ENCODE data around the gene NME7. TPM values are rescaled to one million over a fixed set of nuclear protein-coding genes. Genes with fewer than 3 reads are reported as not detected.
A peak's percentile ranks its signal among the peaks of the same experiment; 100 is the strongest.

Gene NME7
- polyA plus RNA-seq, 1 of the 3 experiments (the other 2 are of a cell fraction): 13.7 TPM

DNA sequence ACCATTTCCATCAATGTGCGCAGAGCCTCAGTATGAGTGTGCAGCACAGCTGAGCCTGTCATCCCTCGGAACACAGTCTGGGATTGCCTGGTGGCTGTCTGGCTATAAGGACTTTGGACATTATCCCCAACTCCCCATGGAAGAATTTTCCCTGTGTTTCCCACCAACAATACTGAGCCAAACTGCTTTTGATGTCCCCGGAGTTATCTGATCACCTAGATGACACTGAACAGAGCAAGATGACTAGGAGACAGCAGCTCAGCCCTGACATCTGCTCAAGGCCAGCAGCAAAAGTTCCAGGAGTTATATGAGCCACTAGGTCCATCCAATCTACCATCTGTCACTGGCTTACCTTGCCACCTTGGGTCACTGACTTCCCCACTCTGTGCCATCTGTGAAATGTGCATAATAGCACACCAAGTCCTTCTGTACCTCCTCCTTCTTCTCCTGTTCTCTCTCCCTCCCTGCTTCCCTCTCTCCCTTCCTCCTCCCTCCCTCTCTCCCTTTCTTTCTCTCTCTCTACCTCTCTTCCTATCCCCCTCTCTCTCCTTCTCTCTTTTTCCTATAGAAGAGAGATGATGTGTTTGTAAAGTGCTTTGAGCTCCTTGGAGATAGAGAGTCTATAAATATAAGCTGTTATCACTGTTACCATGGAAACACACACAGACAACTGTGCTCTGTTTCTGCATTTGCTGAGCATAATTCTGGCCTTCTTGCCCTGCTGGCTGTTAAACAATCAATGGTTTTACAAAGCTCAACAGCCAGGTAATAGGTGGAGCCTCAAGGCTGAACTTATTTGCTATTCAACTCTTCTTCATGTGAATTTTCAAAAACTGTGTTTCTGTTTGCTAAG is 280.8 kb downstream of the NME7 start:
- no peak overlapping the region for H3K4me3 ChIP-seq (ENCODE audit: low read depth in 2 of 2, low read length in 1 of 2)
- no peaks in the 10 kb centered on the region for H3K27me3 ChIP-seq (ENCODE audit: insufficient read depth)
- no peaks in the 10 kb centered on the region for H3K9me2 ChIP-seq
- H2AFZ ChIP-seq (ENCODE audit: low read depth): no peak overlapping the region
- WGBS (ENCODE audit: low lambda C conversion rate): 67% methylated on average over 3 of the region's 3 CpGs
- peak overlapping the region in 1 of 2 experiments; percentile 77; a peak in 3 of 4 replicates for H3K27ac ChIP-seq (ENCODE audit: low read depth in 2 of 2, low read length in 1 of 2)
- CTCF ChIA-PET: interaction anchor here (1.1 to 1.5 kb wide), 2 partner anchors 18 to 484 kb away, joined by 3 read pairs; no protein-coding TSS in a partner anchor
- POLR2A ChIA-PET: interaction anchor here (1.1 kb wide), 1 partner anchor 21 kb away, joined by 4 read pairs; no protein-coding TSS in a partner anchor
- H3F3A ChIP-seq (replicated peaks; ENCODE audit: insufficient read depth): no peaks in the 10 kb centered on the region
- no peak for TF ChIP-seq EP300 (IDR thresholded peaks at IDR 0.05; ENCODE audit: borderline replicate concordance in 1 of 2, low read depth in 1 of 2, low read length in 1 of 2)
- no peak for TF ChIP-seq YY1 (IDR thresholded peaks at IDR 0.05; ENCODE audit: low read depth)
- TF ChIP-seq MXI1 (IDR thresholded peaks at IDR 0.05; ENCODE audit: low read depth, low read length): no peak; the same call in 1 of the 2 replicates
- TF ChIP-seq GATA2 (CRISPR knock-in tag; IDR thresholded peaks at IDR 0.05): peak; percentile 62
- TF ChIP-seq TEAD4 (IDR thresholded peaks at IDR 0.05; ENCODE audit: borderline replicate concordance, insufficient read depth): no peak
- TF ChIP-seq NRF1 (IDR thresholded peaks at IDR 0.05; ENCODE audit: low read depth, low read length): no peak
- TF ChIP-seq RFX5 (IDR thresholded peaks at IDR 0.05; ENCODE audit: low read length): peak; percentile 65; the same call in 1 of the 2 replicates
- TF ChIP-seq, protein P1, sequence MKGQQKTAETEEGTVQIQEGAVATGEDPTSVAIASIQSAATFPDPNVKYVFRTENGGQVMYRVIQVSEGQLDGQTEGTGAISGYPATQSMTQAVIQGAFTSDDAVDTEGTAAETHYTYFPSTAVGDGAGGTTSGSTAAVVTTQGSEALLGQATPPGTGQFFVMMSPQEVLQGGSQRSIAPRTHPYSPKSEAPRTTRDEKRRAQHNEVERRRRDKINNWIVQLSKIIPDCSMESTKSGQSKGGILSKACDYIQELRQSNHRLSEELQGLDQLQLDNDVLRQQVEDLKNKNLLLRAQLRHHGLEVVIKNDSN (IDR thresholded peaks at IDR 0.05; ENCODE audit: borderline replicate concordance, low read depth): no peak
- TF ChIP-seq, protein P2, sequence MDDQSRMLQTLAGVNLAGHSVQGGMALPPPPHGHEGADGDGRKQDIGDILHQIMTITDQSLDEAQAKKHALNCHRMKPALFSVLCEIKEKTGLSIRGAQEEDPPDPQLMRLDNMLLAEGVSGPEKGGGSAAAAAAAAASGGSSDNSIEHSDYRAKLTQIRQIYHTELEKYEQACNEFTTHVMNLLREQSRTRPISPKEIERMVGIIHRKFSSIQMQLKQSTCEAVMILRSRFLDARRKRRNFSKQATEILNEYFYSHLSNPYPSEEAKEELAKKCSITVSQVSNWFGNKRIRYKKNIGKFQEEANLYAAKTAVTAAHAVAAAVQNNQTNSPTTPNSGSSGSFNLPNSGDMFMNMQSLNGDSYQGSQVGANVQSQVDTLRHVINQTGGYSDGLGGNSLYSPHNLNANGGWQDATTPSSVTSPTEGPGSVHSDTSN (IDR thresholded peaks at IDR 0.05): no peak
- no peak for TF ChIP-seq CHD2 (IDR thresholded peaks at IDR 0.05; ENCODE audit: low read length, partially characterized antibody)
- no peak for TF ChIP-seq ELF1 (IDR thresholded peaks at IDR 0.05)
- H3K9ac ChIP-seq: no peak overlapping the region
- H4K20me1 ChIP-seq (ENCODE audit: insufficient read depth): no peaks in the 10 kb centered on the region
- DNase-seq: no peak
- H3K9me3 ChIP-seq: no peaks in the 10 kb centered on the region
- H3K79me2 ChIP-seq (ENCODE audit: insufficient read depth): no peaks in the 10 kb centered on the region
- no peak overlapping the region for H3K4me2 ChIP-seq
- H3K36me3 ChIP-seq (replicated peaks in 1 of 2; ENCODE audit: control insufficient read depth in 1 of 2, insufficient read depth in 2 of 2, low read length in 1 of 2): no peaks in the 10 kb centered on the region
- H3K4me1 ChIP-seq (ENCODE audit: control insufficient read depth in 1 of 2, insufficient read depth in 2 of 2, low read depth in 1 of 2, low read length in 1 of 2): peaks cover 0 to 29% of the 10 kb centered on the region in 2 experiments; a peak in 2 of 4 replicates

DNA sequence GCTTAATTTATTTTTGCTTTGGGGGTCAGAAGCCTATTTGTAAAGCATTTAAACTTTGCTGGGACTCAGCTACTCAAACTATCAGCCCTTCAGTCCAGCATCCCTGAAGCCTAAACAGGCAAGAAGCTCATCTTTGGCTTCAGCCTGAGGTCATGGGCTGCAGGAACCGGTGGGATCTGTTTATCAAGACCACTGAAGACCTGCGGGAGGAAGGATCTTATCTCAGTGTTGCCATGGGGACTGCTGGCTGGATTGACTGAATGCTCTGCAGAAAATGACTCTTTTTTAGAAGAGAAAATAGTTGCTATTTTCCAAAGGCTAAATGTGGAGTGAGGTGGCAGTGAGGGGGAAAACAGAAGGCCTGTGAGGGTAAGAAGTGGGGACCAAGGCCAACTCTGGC is 281.7 kb downstream of the NME7 start:
- Histone ChIP-seq H3K4me2 (no peak overlapping the region), H3K9me3 (no peaks in the 10 kb centered on the region), H3K79me2 (ENCODE audit: insufficient read depth) (no peaks in the 10 kb centered on the region), H4K20me1 (ENCODE audit: insufficient read depth) (no peaks in the 10 kb centered on the region), H3K9ac (no peak overlapping the region), H3K36me3 (replicated peaks in 1 of 2; ENCODE audit: control insufficient read depth in 1 of 2, insufficient read depth in 2 of 2, low read length in 1 of 2) (no peaks in the 10 kb centered on the region), H3F3A (replicated peaks; ENCODE audit: insufficient read depth) (no peaks in the 10 kb centered on the region), H3K9me2 (no peaks in the 10 kb centered on the region), H2AFZ (ENCODE audit: low read depth) (no peak overlapping the region), H3K4me1 (ENCODE audit: control insufficient read depth in 1 of 2, insufficient read depth in 2 of 2, low read depth in 1 of 2, low read length in 1 of 2) (peaks cover 0 to 38% of the 10 kb centered on the region in 2 experiments; a peak in 2 of 4 replicates), H3K4me3 (ENCODE audit: low read depth in 2 of 2, low read length in 1 of 2) (no peak overlapping the region), H3K27ac (ENCODE audit: low read depth in 2 of 2, low read length in 1 of 2) (peak overlapping the region in 1 of 2 experiments; percentile 77; a peak in 2 of 4 replicates), H3K27me3 (ENCODE audit: insufficient read depth) (no peaks in the 10 kb centered on the region)
- WGBS (ENCODE audit: low lambda C conversion rate): 41% methylated on average over 2 of the region's 2 CpGs
- ChIA-PET POLR2A (no interaction called here), CTCF (interaction anchor here (0.8 kb wide), 1 partner anchor 482 kb away, joined by 3 read pairs; no protein-coding TSS in a partner anchor)
- peak; percentile 47; the same call in 1 of the 2 replicates for TF ChIP-seq GATA2 (CRISPR knock-in tag; IDR thresholded peaks at IDR 0.05)
- TF ChIP-seq FOXJ3 (CRISPR knock-in tag; IDR thresholded peaks at IDR 0.05): no peak
- DNase-seq: no peak

Other genes starting within 250 kb of the NME7 start
- 9.5 and 16.0 TPM in 2 replicates for gene BLZF1, start 398 bp upstream of the NME7 start, polyA plus RNA-seq (2012; rRNA removed)
- 1.2 TPM in 2 replicates for gene CCDC181, start 59.7 kb upstream of the NME7 start, polyA plus RNA-seq (2012; rRNA removed)
- 3.4 and 5.5 TPM in 2 replicates for gene SLC19A2, start 118.1 kb upstream of the NME7 start, polyA plus RNA-seq (2012; rRNA removed)
- gene F5, start 218.7 kb upstream of the NME7 start, polyA plus RNA-seq (2012; rRNA removed): under 0.01 TPM in 1 of 2 replicates, not detected in the other

Data from SK-N-SH (cell line).